Keratinocyte (primary cell): ENCODE data around the gene SLCO3A1. TPM values are rescaled to one million over a fixed set of nuclear protein-coding genes. Genes with fewer than 3 reads are reported as not detected.

Source experiments
- DNase-seq: peaks from one replicate; pipeline ENCODE4 v3.0.0-alpha.2; 2011; ENCODE audit warnings: low read depth, missing footprints, low spot score
- FAIRE-seq: peaks from 2 replicates; lab custom pipeline; 2011; peaks lifted over from hg19 to GRCh38; lab: Jason Lieb, UNC
- H2AFZ ChIP-seq: 2 replicates; pipeline ENCODE4 v1.6.0; 2012; ENCODE audit warnings: low read length, control low read depth, inconsistent platforms; ENCODE audit not compliant: control insufficient read depth
- H3K27ac ChIP-seq: 2 replicates; pipeline ENCODE4 v1.5.1; 2011; ENCODE audit warnings: low read length; ENCODE audit not compliant: control insufficient read depth, insufficient read depth
- H3K27me3 ChIP-seq: 3 replicates; pipeline ENCODE4 v1.6.0; 2011; ENCODE audit warnings: low read length; ENCODE audit not compliant: control insufficient read depth, insufficient read depth; ENCODE audit errors: extremely low read depth
- H3K36me3 ChIP-seq, 2 experiments: 2 replicates in 1 of 2; 3 replicates in 1 of 2; pipeline ENCODE4 v1.5.1; 2011; ENCODE audit warnings: low read length in 2 of 2, mild to moderate bottlenecking in 1 of 2; ENCODE audit not compliant: control insufficient read depth in 2 of 2, insufficient read depth in 2 of 2; ENCODE audit errors: extremely low read depth in 1 of 2
- H3K4me1 ChIP-seq: 3 replicates; pipeline ENCODE4 v1.5.1; 2011; ENCODE audit warnings: low read length; ENCODE audit not compliant: control insufficient read depth, insufficient read depth; ENCODE audit errors: extremely low read depth
- H3K4me2 ChIP-seq: 3 replicates; pipeline ENCODE4 v1.6.0; 2011; ENCODE audit warnings: low read depth, low read length; ENCODE audit not compliant: control insufficient read depth, insufficient read depth; ENCODE audit errors: extremely low read depth
- H3K4me3 ChIP-seq, 3 experiments: fragments of 200-600 bp in 1 of 3; sonication (generic) in 1 of 3; 2 replicates in 2 of 3; 3 replicates in 1 of 3; pipeline ENCODE4 v1.5.1; 2011 to 2016; ENCODE audit warnings: low read length in 3 of 3, mild to moderate bottlenecking in 3 of 3, control low read depth in 2 of 3, inconsistent platforms in 1 of 3, low read depth in 1 of 3, mixed read lengths in 1 of 3, mixed run types in 1 of 3, moderate library complexity in 1 of 3; ENCODE audit not compliant: control insufficient read depth in 2 of 3, insufficient read depth in 2 of 3; ENCODE audit errors: extremely low read depth in 1 of 3
- H3K79me2 ChIP-seq: 2 replicates; pipeline ENCODE4 v1.6.0; 2012; ENCODE audit warnings: low read length; ENCODE audit not compliant: control insufficient read depth, insufficient read depth
- H3K9ac ChIP-seq: 3 replicates; pipeline ENCODE4 v1.6.0; 2011; ENCODE audit warnings: low read length; ENCODE audit not compliant: control insufficient read depth, insufficient read depth; ENCODE audit errors: extremely low read depth
- H3K9me1 ChIP-seq: 3 replicates; pipeline ENCODE4 v1.6.0; 2011; ENCODE audit warnings: low read length; ENCODE audit not compliant: control insufficient read depth, insufficient read depth; ENCODE audit errors: extremely low read depth
- H3K9me3 ChIP-seq: 2 replicates; pipeline ENCODE4 v1.5.1; 2012; ENCODE audit warnings: low read depth, low read length; ENCODE audit not compliant: control insufficient read depth
- H4K20me1 ChIP-seq: 3 replicates; pipeline ENCODE4 v1.6.0; 2011; ENCODE audit warnings: low read length; ENCODE audit not compliant: control insufficient read depth, insufficient read depth; ENCODE audit errors: extremely low read depth
- EZH2 ChIP-seq: IDR thresholded peaks from one replicate; pipeline ENCODE4 v1.6.1; 2012; ENCODE audit warnings: inconsistent platforms, mild to moderate bottlenecking, low read length, moderate library complexity
- dilution Hi-C: fragments of 300-500 bp; cut with MboI; formaldehyde crosslinking; loops from one replicate; pipeline ENCODE4 v1.7.0; 2020; ENCODE audit warnings: low sequenced_read_pairs; ENCODE audit not compliant: extremely low pct_ligation_motif_present
- polyA plus RNA-seq, 5 experiments: library from polyadenylated mRNA; depleted of rRNA in 3 of 5; stranded (reverse) in 3 of 5; stranded (forward) in 1 of 5; unstranded in 1 of 5; fragments of >200 nt; gene quantifications; 1 replicate in 1 of 5; 2 replicates in 3 of 5; 3 replicates in 1 of 5; pipeline versions ENCODE4 v1.2.1 to v1.2.3, GENCODE V29; 2011 to 2012; ENCODE audit warnings: missing spikeins in 2 of 5, low read depth in 1 of 5, low replicate concordance in 1 of 5
- TF ChIP-seq, protein P1 (sequence below), 3 experiments: IDR thresholded peaks in 1 of 3; conservative IDR thresholded peaks in 1 of 3; optimal IDR thresholded peaks in 1 of 3; 2 replicates in 2 of 3; 3 replicates in 1 of 3; pipeline versions ENCODE3 to v1.5.1; 2011; ENCODE audit warnings: low read length in 3 of 3, mild to moderate bottlenecking in 3 of 3, moderate library complexity in 2 of 3, control low read depth in 1 of 3, inconsistent platforms in 1 of 3; ENCODE audit not compliant: insufficient read depth in 2 of 3; ENCODE audit errors: extremely low read depth in 1 of 3

Gene SLCO3A1
- polyA plus RNA-seq, 1 donor (not counting 4 experiments of a cell fraction or from before 2014, with no cell fraction given) = 21.3 TPM

- TF ChIP-seq EZH2 = no peak
- TF ChIP-seq, protein P1, sequence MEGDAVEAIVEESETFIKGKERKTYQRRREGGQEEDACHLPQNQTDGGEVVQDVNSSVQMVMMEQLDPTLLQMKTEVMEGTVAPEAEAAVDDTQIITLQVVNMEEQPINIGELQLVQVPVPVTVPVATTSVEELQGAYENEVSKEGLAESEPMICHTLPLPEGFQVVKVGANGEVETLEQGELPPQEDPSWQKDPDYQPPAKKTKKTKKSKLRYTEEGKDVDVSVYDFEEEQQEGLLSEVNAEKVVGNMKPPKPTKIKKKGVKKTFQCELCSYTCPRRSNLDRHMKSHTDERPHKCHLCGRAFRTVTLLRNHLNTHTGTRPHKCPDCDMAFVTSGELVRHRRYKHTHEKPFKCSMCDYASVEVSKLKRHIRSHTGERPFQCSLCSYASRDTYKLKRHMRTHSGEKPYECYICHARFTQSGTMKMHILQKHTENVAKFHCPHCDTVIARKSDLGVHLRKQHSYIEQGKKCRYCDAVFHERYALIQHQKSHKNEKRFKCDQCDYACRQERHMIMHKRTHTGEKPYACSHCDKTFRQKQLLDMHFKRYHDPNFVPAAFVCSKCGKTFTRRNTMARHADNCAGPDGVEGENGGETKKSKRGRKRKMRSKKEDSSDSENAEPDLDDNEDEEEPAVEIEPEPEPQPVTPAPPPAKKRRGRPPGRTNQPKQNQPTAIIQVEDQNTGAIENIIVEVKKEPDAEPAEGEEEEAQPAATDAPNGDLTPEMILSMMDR (optimal IDR thresholded peaks at IDR 0.05 in 1 of 3, IDR thresholded peaks at IDR 0.05 in 1 of 3, conservative IDR thresholded peaks at IDR 0.05 in 1 of 3; ENCODE audit: extremely low read depth in 1 of 3, insufficient read depth in 2 of 3, low read length in 3 of 3) = no peak
- Histone ChIP-seq H3K9me3 (no peaks in the 10 kb centered on the region), H4K20me1 (no peaks in the 10 kb centered on the region), H3K9ac (no peak overlapping the region), H3K4me1 (peaks cover 14% of the 10 kb centered on the region), H3K4me3 (no peak overlapping the region), H2AFZ (no peak overlapping the region), H3K36me3 (peaks cover 0 to 1% of the 10 kb centered on the region in 2 experiments), H3K27me3 (no peaks in the 10 kb centered on the region), H3K79me2 (no peaks in the 10 kb centered on the region), H3K9me1 (no peaks in the 10 kb centered on the region), H3K4me2 (no peak overlapping the region), H3K27ac (no peak overlapping the region)
- DNase-seq (no peak), FAIRE-seq (no peak)
- dilution Hi-C loops = no loop called here
These were observed 309.1 kb downstream of the SLCO3A1 start for GRCh38 chr15:92162657-92163056.

- Histone ChIP-seq H3K4me3 (no peak overlapping the region), H3K27ac (no peak overlapping the region), H4K20me1 (no peaks in the 10 kb centered on the region), H3K4me1 (peaks cover 4% of the 10 kb centered on the region), H3K36me3 (peaks cover 0 to 1% of the 10 kb centered on the region in 2 experiments), H3K27me3 (no peaks in the 10 kb centered on the region), H3K4me2 (no peak overlapping the region), H3K9me1 (no peaks in the 10 kb centered on the region), H2AFZ (no peak overlapping the region), H3K9me3 (no peaks in the 10 kb centered on the region), H3K79me2 (no peaks in the 10 kb centered on the region), H3K9ac (no peak overlapping the region)
- TF ChIP-seq EZH2 = no peak
- TF ChIP-seq, protein P1 (optimal IDR thresholded peaks at IDR 0.05 in 1 of 3, IDR thresholded peaks at IDR 0.05 in 1 of 3, conservative IDR thresholded peaks at IDR 0.05 in 1 of 3; ENCODE audit: extremely low read depth in 1 of 3, insufficient read depth in 2 of 3, low read length in 3 of 3) = no peak
- no peak for FAIRE-seq
- no peak for DNase-seq
- dilution Hi-C loops = no loop called here
These were observed 310.1 kb downstream of the SLCO3A1 start for GRCh38 chr15:92163641-92164040.
